Measurements from ENCODE around the gene FBXL15. TPM values are rescaled to one million over a fixed set of nuclear protein-coding genes. Genes with fewer than 3 reads are reported as not detected.

FBXL15 gene
- total RNA-seq, 6 experiments from 2014 or later = 5.6 to 22.9 (median 9.0) TPM

DNA sequence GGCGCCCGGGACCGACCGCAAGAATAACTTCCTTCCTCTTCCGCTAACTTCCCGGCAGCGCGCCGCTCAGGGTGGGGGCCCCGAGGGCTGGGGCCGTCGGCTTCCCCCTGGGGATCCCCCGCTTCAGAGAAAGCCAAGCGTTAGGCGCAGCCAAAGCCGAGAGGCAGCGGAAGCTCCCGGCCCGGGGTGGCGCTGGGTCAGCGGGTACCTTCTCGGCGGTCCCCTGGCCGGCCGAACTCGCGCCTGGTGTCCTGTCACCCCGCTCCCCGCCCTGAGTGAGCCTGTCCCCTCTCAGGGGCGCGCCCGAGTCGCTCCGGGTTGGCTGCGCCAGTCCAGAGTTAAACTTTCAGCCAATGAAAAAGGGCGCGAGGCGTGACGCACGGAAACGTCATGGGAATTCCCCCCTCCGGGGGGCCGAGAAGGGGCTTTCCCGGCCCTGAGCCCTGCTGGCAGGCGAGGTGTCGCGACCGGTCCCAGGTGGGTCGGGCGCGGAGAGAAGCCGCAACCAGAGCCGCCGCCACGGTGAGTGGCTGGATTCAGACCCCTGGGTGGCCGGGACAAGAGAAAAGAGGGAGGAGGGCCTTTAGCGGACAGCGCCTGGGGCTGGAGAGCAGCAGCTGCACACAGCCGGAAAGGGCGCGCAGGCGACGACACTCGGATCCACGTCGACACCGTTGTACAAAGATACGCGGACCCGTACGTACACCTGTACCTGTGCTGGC, 26.4 kb upstream of the FBXL15 start:
- peak; percentile 84 to 93 (median 86) for ATAC-seq
- TF ChIP-seq POLR2A (IDR thresholded peaks at IDR 0.05) = peak; percentile 92
- TF ChIP-seq, protein P1, sequence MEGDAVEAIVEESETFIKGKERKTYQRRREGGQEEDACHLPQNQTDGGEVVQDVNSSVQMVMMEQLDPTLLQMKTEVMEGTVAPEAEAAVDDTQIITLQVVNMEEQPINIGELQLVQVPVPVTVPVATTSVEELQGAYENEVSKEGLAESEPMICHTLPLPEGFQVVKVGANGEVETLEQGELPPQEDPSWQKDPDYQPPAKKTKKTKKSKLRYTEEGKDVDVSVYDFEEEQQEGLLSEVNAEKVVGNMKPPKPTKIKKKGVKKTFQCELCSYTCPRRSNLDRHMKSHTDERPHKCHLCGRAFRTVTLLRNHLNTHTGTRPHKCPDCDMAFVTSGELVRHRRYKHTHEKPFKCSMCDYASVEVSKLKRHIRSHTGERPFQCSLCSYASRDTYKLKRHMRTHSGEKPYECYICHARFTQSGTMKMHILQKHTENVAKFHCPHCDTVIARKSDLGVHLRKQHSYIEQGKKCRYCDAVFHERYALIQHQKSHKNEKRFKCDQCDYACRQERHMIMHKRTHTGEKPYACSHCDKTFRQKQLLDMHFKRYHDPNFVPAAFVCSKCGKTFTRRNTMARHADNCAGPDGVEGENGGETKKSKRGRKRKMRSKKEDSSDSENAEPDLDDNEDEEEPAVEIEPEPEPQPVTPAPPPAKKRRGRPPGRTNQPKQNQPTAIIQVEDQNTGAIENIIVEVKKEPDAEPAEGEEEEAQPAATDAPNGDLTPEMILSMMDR (IDR thresholded peaks at IDR 0.05) = peak; percentile 2 to 96 (median 54)
- intact Hi-C loops (cut with DNase I) = no loop called here
- 0% methylated on average over 11 of the region's 71 CpGs for WGBS (ENCODE audit: insufficient coverage, low coverage, low lambda C conversion rate, missing lambda C conversion rate)
- Histone ChIP-seq H3K27me3 (no peaks in the 10 kb centered on the region), H3K4me3 (peak overlapping the region; percentile 50 to 67 (median 67)), H3K27ac (peak overlapping the region; percentile 95 to 96 (median 96)), H3K36me3 (peaks cover 0 to 9% (median 0%) of the 10 kb centered on the region in 4 donors), H3K4me1 (peaks cover 0 to 12% (median 2%) of the 10 kb centered on the region in 4 donors), H3K9me3 (no peaks in the 10 kb centered on the region)
- peak; percentile 96 to 98 (median 97) for DNase-seq

- no peak for DNase-seq
- WGBS (ENCODE audit: insufficient coverage, low coverage, low lambda C conversion rate, missing lambda C conversion rate) = 0% methylated on average over 9 of the region's 35 CpGs
- intact Hi-C loops (cut with DNase I) = no loop called here
- Histone ChIP-seq H3K4me3 (peak overlapping the region; percentile 50 to 67 (median 67)), H3K27me3 (no peaks in the 10 kb centered on the region), H3K27ac (peak overlapping the region; percentile 95 to 96 (median 96)), H3K9me3 (no peaks in the 10 kb centered on the region), H3K36me3 (peaks cover 0 to 9% (median 0%) of the 10 kb centered on the region in 4 donors), H3K4me1 (peaks cover 0 to 15% (median 2%) of the 10 kb centered on the region in 4 donors)
- peak in 2 of 4 donors; percentile 1 for ATAC-seq
- TF ChIP-seq, protein P1 (IDR thresholded peaks at IDR 0.05) = no peak
Observed at GRCh38 chr10:102394801-102395399, 25.7 kb upstream of the FBXL15 start.

DNA sequence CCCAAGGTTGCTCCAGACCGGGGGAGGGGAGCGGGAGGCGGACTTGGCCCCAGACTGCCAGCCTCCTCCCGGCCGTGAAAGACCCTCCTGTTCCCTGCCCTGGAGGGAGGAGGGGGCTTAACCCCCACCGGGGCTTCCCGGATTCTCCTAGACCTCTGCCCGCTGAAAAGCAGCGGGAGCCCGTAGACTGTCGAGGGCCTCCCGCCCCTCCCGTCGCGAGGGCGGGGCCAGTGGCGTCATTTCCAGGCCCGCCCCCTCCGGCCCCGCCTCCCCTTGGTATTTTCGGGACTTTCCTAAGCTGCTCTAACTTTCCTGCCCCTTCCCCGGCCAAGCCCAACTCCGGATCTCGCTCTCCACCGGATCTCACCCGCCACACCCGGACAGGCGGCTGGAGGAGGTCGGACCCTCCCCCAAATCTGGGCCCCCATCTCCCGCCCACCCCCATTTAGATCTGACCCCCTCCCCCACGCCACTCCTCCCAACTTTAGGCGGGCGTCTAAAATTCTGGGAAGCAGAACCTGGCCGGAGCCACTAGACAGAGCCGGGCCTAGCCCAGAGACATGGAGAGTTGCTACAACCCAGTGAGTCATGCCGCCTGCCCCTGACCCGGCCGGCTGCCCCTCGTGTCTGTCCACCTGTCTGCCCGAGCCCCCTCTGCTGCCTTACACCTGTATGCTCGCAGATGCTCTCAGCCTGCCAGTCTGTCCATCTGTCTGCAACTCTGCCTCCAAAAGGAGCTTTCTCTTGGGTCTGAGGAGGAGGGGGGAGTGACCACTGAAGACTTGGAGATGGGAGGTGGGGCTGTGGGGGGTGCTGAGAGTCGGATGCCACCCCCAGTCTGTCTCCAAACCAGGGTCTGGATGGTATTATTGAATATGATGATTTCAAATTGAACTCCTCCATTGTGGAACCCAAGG, 25.0 kb upstream of the FBXL15 start, which contains the start of gene NFKB2:
TSS of gene NFKB2 (plus strand) at position 306 of the 917 bp plus-strand sequence. CDS start at position 561, 255 bp downstream.
- 0% methylated on average over 17 of the region's 42 CpGs for WGBS (ENCODE audit: insufficient coverage, low coverage, low lambda C conversion rate, missing lambda C conversion rate)
- TF ChIP-seq, protein P1 (IDR thresholded peaks at IDR 0.05) = no peak
- peak; percentile 82 for TF ChIP-seq POLR2A (IDR thresholded peaks at IDR 0.05)
- peak; percentile 71 to 74 (median 72) for ATAC-seq
- Histone ChIP-seq H3K27ac (peak within 1 kb of the TSS; percentile 95 to 96 (median 96)), H3K27me3 (no peaks in the 10 kb centered on the region), H3K9me3 (no peaks in the 10 kb centered on the region), H3K4me1 (peaks cover 0 to 15% (median 2%) of the 10 kb centered on the region in 4 donors), H3K4me3 (peak within 1 kb of the TSS; percentile 50 to 67 (median 67)), H3K36me3 (peaks cover 0 to 13% (median 0%) of the 10 kb centered on the region in 4 donors)
- intact Hi-C loops (cut with DNase I) = no loop called here
- DNase-seq = peak; percentile 89 to 94 (median 90)

DNA sequence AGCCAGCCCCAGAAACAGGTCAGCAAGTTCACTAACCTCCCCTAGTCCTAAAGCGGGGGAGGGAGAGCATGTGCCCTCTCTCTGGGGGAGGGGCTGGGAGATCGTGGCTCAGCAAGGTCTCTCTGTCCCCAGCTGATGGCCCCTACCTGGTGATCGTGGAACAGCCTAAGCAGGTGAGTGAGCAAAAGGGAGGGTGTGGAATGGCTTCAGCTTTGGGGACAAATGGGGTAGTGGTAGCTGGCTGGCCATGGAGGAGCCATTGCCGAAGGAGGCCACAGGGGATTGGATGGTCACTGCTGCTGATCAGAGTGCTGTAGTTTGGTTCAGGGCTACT, 24.4 kb upstream of the FBXL15 start:
- TF ChIP-seq, protein P1 (IDR thresholded peaks at IDR 0.05) = no peak
- TF ChIP-seq POLR2A (IDR thresholded peaks at IDR 0.05) = no peak
- Histone ChIP-seq H3K4me1 (peaks cover 0 to 15% (median 2%) of the 10 kb centered on the region in 4 donors), H3K4me3 (peak overlapping the region; percentile 50 to 67 (median 67)), H3K36me3 (peaks cover 0 to 18% (median 0%) of the 10 kb centered on the region in 4 donors), H3K9me3 (no peaks in the 10 kb centered on the region), H3K27me3 (no peaks in the 10 kb centered on the region), H3K27ac (peak overlapping the region in 2 of 3 donors; percentile 95 to 96)
- WGBS (ENCODE audit: insufficient coverage, low coverage, low lambda C conversion rate, missing lambda C conversion rate) = no CpG with 5 or more reads among the region's 4 CpGs
- DNase-seq (no peak), ATAC-seq (no peak)
- intact Hi-C loops (cut with DNase I) = no loop called here
